ENCODE data around the gene MTHFSD. TPM values are rescaled to one million over a fixed set of nuclear protein-coding genes. Genes with fewer than 3 reads are reported as not detected.

Gene MTHFSD
- total and polyA plus RNA-seq, 2 donors (not counting 3 experiments of a cell fraction or from before 2014, with no cell fraction given), result 16.7 to 21.1 TPM

GRCh38 chr16:86565644-86566511, 10.8 kb upstream of the MTHFSD start:
- peak overlapping the region; percentile 30 for H2AFZ ChIP-seq (ENCODE audit: low read depth, low read length)
- peak overlapping the region; percentile 59 for H3K9ac ChIP-seq (replicated peaks; ENCODE audit: extremely low read depth, insufficient read depth, low read length)
- H3K4me2 ChIP-seq (ENCODE audit: insufficient read depth, low read length), result peak overlapping the region; percentile 98
- dilution Hi-C loops (cut with MboI; ENCODE audit: extremely low pct_ligation_motif_present, low sequenced_read_pairs), result no loop called here
- TSS peak; percentile 14 for BruUV-seq (replicated peaks)
- no peaks in the 10 kb centered on the region for H3K9me3 ChIP-seq (replicated peaks; ENCODE audit: control insufficient read depth, insufficient read depth, low read length)
- peaks cover 55% of the 10 kb centered on the region for H3K79me2 ChIP-seq (ENCODE audit: control insufficient read depth, insufficient read depth, low read length)
- DNase-seq (ENCODE audit: low read depth, low spot score), result peak; percentile 74
- H3K4me3 ChIP-seq (replicated peaks in 1 of 3; ENCODE audit: insufficient read depth in 1 of 3, low read depth in 1 of 3, low read length in 3 of 3), result peak overlapping the region; percentile 1 to 99 (median 94)
- H3K4me1 ChIP-seq (ENCODE audit: control insufficient read depth, extremely low read depth, insufficient read depth, low read length), result peaks cover 18% of the 10 kb centered on the region
- POLR2A ChIA-PET, result interaction anchor here (1.7 kb wide), 1 partner anchor 496 kb away, joined by 6 read pairs; no protein-coding TSS in a partner anchor
- H3K27ac ChIP-seq (ENCODE audit: insufficient read depth, low read depth, low read length), result peak overlapping the region; percentile 78
- FAIRE-seq, result peak; percentile 55
- TF ChIP-seq MYC (IDR thresholded peaks at IDR 0.05; ENCODE audit: low read depth, low read length), result no peak
- TF ChIP-seq FOS (IDR thresholded peaks at IDR 0.05; ENCODE audit: borderline replicate concordance, insufficient read depth, low read length), result no peak
- peak; percentile 40 for TF ChIP-seq POLR2A (IDR thresholded peaks at IDR 0.05; ENCODE audit: low read depth, low read length)
- CTCF ChIA-PET, result interaction anchor here (0.8 to 10.4 kb wide), 9 partner anchors 96 to 732 kb away, joined by 3 to 283 read pairs (median 6); no protein-coding TSS in a partner anchor
- H3K27me3 ChIP-seq (ENCODE audit: control insufficient read depth in 2 of 2, insufficient read depth in 2 of 2, low read length in 2 of 2), result no peaks in the 10 kb centered on the region
- no peaks in the 10 kb centered on the region for H4K20me1 ChIP-seq (replicated peaks; ENCODE audit: control insufficient read depth, extremely low read depth, insufficient read depth, low read length)
- no peaks in the 10 kb centered on the region for H3K9me1 ChIP-seq (replicated peaks; ENCODE audit: control insufficient read depth, extremely low read depth, insufficient read depth, low read length)
- H3K36me3 ChIP-seq (ENCODE audit: control insufficient read depth in 2 of 2, extremely low read depth in 1 of 2, insufficient read depth in 2 of 2, low read length in 2 of 2), result peaks cover 1 to 5% of the 10 kb centered on the region in 2 experiments
- intact Hi-C loops (cut with micrococcal nuclease), result loop anchor here (1.0 to 2.0 kb wide), 5 partner anchors 175 to 613 kb away; no protein-coding TSS in a partner anchor

- Histone ChIP-seq H2AFZ (ENCODE audit: low read depth, low read length) (peak overlapping the region; percentile 30), H3K79me2 (ENCODE audit: control insufficient read depth, insufficient read depth, low read length) (peaks cover 49% of the 10 kb centered on the region), H3K27ac (ENCODE audit: insufficient read depth, low read depth, low read length) (peak overlapping the region; percentile 78), H3K9me1 (replicated peaks; ENCODE audit: control insufficient read depth, extremely low read depth, insufficient read depth, low read length) (no peaks in the 10 kb centered on the region), H3K4me3 (replicated peaks in 1 of 3; ENCODE audit: insufficient read depth in 1 of 3, low read depth in 1 of 3, low read length in 3 of 3) (peak overlapping the region; percentile 1 to 99 (median 94)), H4K20me1 (replicated peaks; ENCODE audit: control insufficient read depth, extremely low read depth, insufficient read depth, low read length) (no peaks in the 10 kb centered on the region), H3K9me3 (replicated peaks; ENCODE audit: control insufficient read depth, insufficient read depth, low read length) (no peaks in the 10 kb centered on the region), H3K9ac (replicated peaks; ENCODE audit: extremely low read depth, insufficient read depth, low read length) (peak overlapping the region; percentile 59), H3K27me3 (ENCODE audit: control insufficient read depth in 2 of 2, insufficient read depth in 2 of 2, low read length in 2 of 2) (no peaks in the 10 kb centered on the region), H3K4me2 (ENCODE audit: insufficient read depth, low read length) (peak overlapping the region; percentile 98), H3K4me1 (ENCODE audit: control insufficient read depth, extremely low read depth, insufficient read depth, low read length) (peaks cover 18% of the 10 kb centered on the region), H3K36me3 (ENCODE audit: control insufficient read depth in 2 of 2, extremely low read depth in 1 of 2, insufficient read depth in 2 of 2, low read length in 2 of 2) (peaks cover 0 to 5% of the 10 kb centered on the region in 2 experiments)
- TF ChIP-seq MAX (IDR thresholded peaks at IDR 0.05; ENCODE audit: insufficient read depth, insufficient read length), result no peak
- no peak for TF ChIP-seq CTCF (IDR thresholded peaks at IDR 0.05; ENCODE audit: extremely low read depth in 1 of 2, insufficient read depth in 1 of 2, low read depth in 1 of 2, low read length in 2 of 2)
- no peak for TF ChIP-seq MYC (IDR thresholded peaks at IDR 0.05; ENCODE audit: low read depth, low read length)
- no peak for TF ChIP-seq EZH2 (IDR thresholded peaks at IDR 0.05; ENCODE audit: borderline replicate concordance, low read depth, low read length, severe bottlenecking)
- TF ChIP-seq POLR2AphosphoS5 (IDR thresholded peaks at IDR 0.05; ENCODE audit: insufficient read depth, low read depth, low read length), result no peak
- no peak for TF ChIP-seq GATA2 (IDR thresholded peaks at IDR 0.05; ENCODE audit: insufficient read depth, insufficient read length, low read depth, low read length)
- TF ChIP-seq POLR2A (IDR thresholded peaks at IDR 0.05; ENCODE audit: low read depth, low read length), result no peak
- TF ChIP-seq FOS (IDR thresholded peaks at IDR 0.05; ENCODE audit: borderline replicate concordance, insufficient read depth, low read length), result no peak
- no peak for TF ChIP-seq JUN (IDR thresholded peaks at IDR 0.05; ENCODE audit: borderline replicate concordance, insufficient read depth, insufficient read length, low read depth)
- no TSS peak for BruUV-seq (replicated peaks)
- intact Hi-C loops (cut with micrococcal nuclease), result no loop called here
- DNase-seq (ENCODE audit: low read depth, low spot score) (no peak), FAIRE-seq (no peak)
- ChIA-PET POLR2A (interaction anchor here (0.6 to 1.7 kb wide), 3 partner anchors 169 to 497 kb away, joined by 5 to 6 read pairs (median 5); no protein-coding TSS in a partner anchor), CTCF (interaction anchor here (1.0 to 10.4 kb wide), 31 partner anchors 8 to 829 kb away, joined by 3 to 283 read pairs (median 6); partner anchors contain the start of gene FBXO31)
- dilution Hi-C loops (cut with MboI; ENCODE audit: extremely low pct_ligation_motif_present, low sequenced_read_pairs), result no loop called here
Measured at GRCh38 chr16:86565181-86565631, 10.2 kb upstream of the MTHFSD start.
